Measurements from ENCODE around the gene PPP1R2B.
"Not testable (repeated sequence)": the region's sequence is repeated elsewhere in the genome, so short reads cannot be mapped to it uniquely, and the experiment has no call there.

PPP1R2B gene

GRCh38 chr5:156850206-156850751, at the start of gene PPP1R2B:
Gene PPP1R2B, plus strand, starts transcription at chr5:156850295. Its CDS starts 268 bp downstream, at chr5:156850563.
- no peak for DNase-seq

GRCh38 chr5:156800929-156801328, 49.2 kb upstream of the PPP1R2B start:
- no peak for DNase-seq

- DNase-seq = no peak
Observed at GRCh38 chr5:156802501-156802900, 47.6 kb upstream of the PPP1R2B start.

GRCh38 chr5:156803404-156803803, 46.7 kb upstream of the PPP1R2B start:
- DNase-seq = no peak

- no peak for DNase-seq
Observed at GRCh38 chr5:156812959-156813358, 37.1 kb upstream of the PPP1R2B start.

- DNase-seq = no peak
Observed at GRCh38 chr5:156815988-156816599, 34.0 kb upstream of the PPP1R2B start.

GRCh38 chr5:156819537-156819936, 30.6 kb upstream of the PPP1R2B start:
- DNase-seq = no peak

- DNase-seq = no peak
Observed at GRCh38 chr5:156819967-156820581, 30.0 kb upstream of the PPP1R2B start.

GRCh38 chr5:156824241-156824640, 25.9 kb upstream of the PPP1R2B start:
- DNase-seq = no peak

- DNase-seq = no peak
Observed at GRCh38 chr5:156824800-156825199, 25.3 kb upstream of the PPP1R2B start.

GRCh38 chr5:156825688-156826087, 24.4 kb upstream of the PPP1R2B start:
- DNase-seq = no peak

- DNase-seq = no peak
Observed at GRCh38 chr5:156826150-156826549, 23.9 kb upstream of the PPP1R2B start.

GRCh38 chr5:156834916-156835315, 15.2 kb upstream of the PPP1R2B start:
- no peak for DNase-seq

GRCh38 chr5:156835905-156836304, 14.2 kb upstream of the PPP1R2B start:
- DNase-seq = no peak

GRCh38 chr5:156836846-156837245, 13.2 kb upstream of the PPP1R2B start:
- DNase-seq = no peak

GRCh38 chr5:156838961-156839360, 11.1 kb upstream of the PPP1R2B start:
- DNase-seq = no peak

- no peak for DNase-seq
Observed at GRCh38 chr5:156841737-156842136, 8.4 kb upstream of the PPP1R2B start.

- no peak for DNase-seq
Observed at GRCh38 chr5:156846914-156847313, 3.2 kb upstream of the PPP1R2B start.

GRCh38 chr5:156848447-156848846, 1.6 kb upstream of the PPP1R2B start:
- not testable (repeated sequence) for DNase-seq

- no peak for DNase-seq
Observed at GRCh38 chr5:156851880-156852279, 1.8 kb downstream of the PPP1R2B start.

- not testable (repeated sequence) for DNase-seq
Observed at GRCh38 chr5:156853055-156853454, 3.0 kb downstream of the PPP1R2B start.

- DNase-seq = no peak
Observed at GRCh38 chr5:156865427-156865826, 15.3 kb downstream of the PPP1R2B start.

- DNase-seq = no peak
Observed at GRCh38 chr5:156870498-156870839, 20.4 kb downstream of the PPP1R2B start.

GRCh38 chr5:156871212-156871611, 21.1 kb downstream of the PPP1R2B start:
- DNase-seq = no peak

All from activated CD4-positive, alpha-beta T cell treated with anti-CD3 and anti-CD28 coated beads, Interleukin-2, amount 50 U/mL, for 4 hours (primary cell).